ENCODE results near the gene EIF6. TPM values are rescaled to one million over a fixed set of nuclear protein-coding genes. Genes with fewer than 3 reads are reported as not detected.
A peak's percentile ranks its signal among the peaks of the same experiment; 100 is the strongest.

The EIF6 gene
- total and polyA plus RNA-seq, 9 of the 15 experiments (the other 6 are each of a cell fraction or from before 2014, with no cell fraction given): 165 to 832 (median 229) TPM

- no peak for TF ChIP-seq CREB3L1 (IDR thresholded peaks at IDR 0.05; ENCODE audit: borderline replicate concordance, low read depth)
- no peak for TF ChIP-seq RFX7 (CRISPR knock-in tag; IDR thresholded peaks at IDR 0.05)
- no peak for TF ChIP-seq NR3C1 (CRISPR knock-in tag; IDR thresholded peaks at IDR 0.05)
- TF ChIP-seq PHB (CRISPR knock-in tag; IDR thresholded peaks at IDR 0.05): no peak
- TF ChIP-seq ZNF512 (tag; IDR thresholded peaks at IDR 0.05): no peak
- TF ChIP-seq TRIM28 (IDR thresholded peaks at IDR 0.05): no peak
- TF ChIP-seq PHB2 (IDR thresholded peaks at IDR 0.05; ENCODE audit: low read depth): no peak
- TF ChIP-seq SAFB (IDR thresholded peaks at IDR 0.05; ENCODE audit: borderline replicate concordance, low read depth, low read length): no peak
- peak; percentile 84 for TF ChIP-seq CC2D1A (IDR thresholded peaks at IDR 0.05)
- TF ChIP-seq SMARCA4 (IDR thresholded peaks at IDR 0.05): no peak
- no peak for TF ChIP-seq CXXC5 (CRISPR knock-in tag; IDR thresholded peaks at IDR 0.05)
- TF ChIP-seq ZNF184 (CRISPR knock-in tag; IDR thresholded peaks at IDR 0.05): no peak
- TF ChIP-seq CTCFL (IDR thresholded peaks at IDR 0.05; ENCODE audit: borderline replicate concordance, insufficient read depth, low read depth, low read length, poor library complexity, severe bottlenecking): peak; percentile 34
- no peak for TF ChIP-seq ZBTB12 (CRISPR knock-in tag; IDR thresholded peaks at IDR 0.05)
- no peak for TF ChIP-seq MAFF (IDR thresholded peaks at IDR 0.05; ENCODE audit: low read length)
- TF ChIP-seq HOXB6 (CRISPR knock-in tag; IDR thresholded peaks at IDR 0.05; ENCODE audit: borderline replicate concordance): no peak
- TF ChIP-seq U2AF2 (optimal IDR thresholded peaks at IDR 0.05; ENCODE audit: low read depth, low read length): no peak
- peak; percentile 36 to 81; a peak in 3 of 4 replicates for TF ChIP-seq MAZ (CRISPR knock-in tag; conservative IDR thresholded peaks at IDR 0.05 in 1 of 2, IDR thresholded peaks at IDR 0.05 in 1 of 2)
- 0 out of 2 replicates have a peak, but pooled peaks have one; percentile 61 for TF ChIP-seq AFF4 (CRISPR knock-in tag; IDR thresholded peaks at IDR 0.05)
These were observed 19.3 kb upstream of the EIF6 start (continued) for GRCh38 chr20:35303735-35304491.

All from K562 (cell line).